SK-N-SH (cell line): ENCODE measurements around the gene ANO9. TPM values are rescaled to one million over a fixed set of nuclear protein-coding genes. Genes with fewer than 3 reads are reported as not detected.
A peak's percentile ranks its signal among the peaks of the same experiment; 100 is the strongest.

Source experiments
- CTCF ChIA-PET: fragments of 300-600, 350-600 bp; formaldehyde crosslinking; extraction: SDS; loops from one replicate; lab custom pipeline; 2021; lab: Yijun Ruan, JAX
- POLR2A ChIA-PET: fragments of 350-600 bp; sonication (Branson Sonifier 250); formaldehyde crosslinking; extraction: SDS; loops from one replicate; lab custom pipeline; 2020; ENCODE audit warnings: antibody characterized with exemption, inconsistent platforms; lab: Yijun Ruan, JAX
- DNase-seq: peaks from one replicate; pipeline ENCODE4 v3.0.0; 2012
- H2AFZ ChIP-seq: fragments of 200-600 bp; sonication (generic); 2 replicates; pipeline ENCODE4 v1.8.1; 2016; ENCODE audit warnings: antibody characterized with exemption, mild to moderate bottlenecking, low read depth
- H3F3A ChIP-seq: fragments of 200-600 bp; sonication (generic); replicated peaks from 2 replicates; pipeline ENCODE3; 2016; ENCODE audit warnings: antibody characterized with exemption, mild to moderate bottlenecking; ENCODE audit not compliant: insufficient read depth
- H3K27ac ChIP-seq, 2 experiments: fragments of 200-500 bp in 1 of 2; fragments of 200-600 bp in 1 of 2; sonication (Bioruptor generic) in 1 of 2; sonication (generic), shearing (Covaris generic) in 1 of 2; 2 replicates each; pipeline versions ENCODE4 v1.5.1 to v1.6.1; 2014 to 2016; ENCODE audit warnings: low read depth in 2 of 2, inconsistent platforms in 1 of 2, low read length in 1 of 2, mild to moderate bottlenecking in 1 of 2, mixed read lengths in 1 of 2
- H3K27me3 ChIP-seq: fragments of 200-600 bp; sonication (generic), shearing (Covaris generic); 2 replicates; pipeline ENCODE4 v1.6.1; 2016; ENCODE audit warnings: mixed run types; ENCODE audit not compliant: insufficient read depth
- H3K36me3 ChIP-seq, 2 experiments: fragments of 200-500 bp in 1 of 2; fragments of 200-600 bp in 1 of 2; sonication (Bioruptor generic) in 1 of 2; sonication (generic) in 1 of 2; replicated peaks in 1 of 2; 2 replicates each; pipeline versions ENCODE3 to v1.5.1; 2014 to 2016; ENCODE audit warnings: low read length in 1 of 2, mild to moderate bottlenecking in 1 of 2; ENCODE audit not compliant: insufficient read depth in 2 of 2, control insufficient read depth in 1 of 2
- H3K4me1 ChIP-seq, 2 experiments: fragments of 200-500 bp in 1 of 2; fragments of 200-600 bp in 1 of 2; sonication (Bioruptor generic) in 1 of 2; sonication (generic), shearing (Covaris generic) in 1 of 2; 2 replicates each; pipeline versions ENCODE4 v1.5.1 to v1.6.1; 2014 to 2016; ENCODE audit warnings: low read depth in 1 of 2, low read length in 1 of 2, mixed run types in 1 of 2; ENCODE audit not compliant: insufficient read depth in 2 of 2, control insufficient read depth in 1 of 2
- H3K4me2 ChIP-seq: fragments of 200-600 bp; sonication (generic), shearing (Covaris generic); 2 replicates; pipeline ENCODE4 v1.6.1; 2017; ENCODE audit warnings: mixed run types
- H3K4me3 ChIP-seq, 2 experiments: fragments of 200-500 bp in 1 of 2; fragments of 200-600 bp in 1 of 2; sonication (Bioruptor generic) in 1 of 2; sonication (generic), shearing (Covaris generic) in 1 of 2; 2 replicates each; pipeline versions ENCODE4 v1.5.1 to v1.8.1; 2014 to 2016; ENCODE audit warnings: low read depth in 2 of 2, inconsistent platforms in 1 of 2, low read length in 1 of 2, mild to moderate bottlenecking in 1 of 2, mixed read lengths in 1 of 2, moderate library complexity in 1 of 2
- H3K79me2 ChIP-seq: fragments of 200-600 bp; sonication (generic); 2 replicates; pipeline ENCODE4 v1.8.1; 2017; ENCODE audit warnings: mild to moderate bottlenecking; ENCODE audit not compliant: insufficient read depth
- H3K9ac ChIP-seq: fragments of 200-600 bp; sonication (generic); 2 replicates; pipeline ENCODE4 v1.6.1; 2017; ENCODE audit warnings: mixed run types
- H3K9me2 ChIP-seq: fragments of 200-600 bp; sonication (generic); 2 replicates; pipeline ENCODE4 v1.6.1; 2017; ENCODE audit warnings: mixed run types
- H3K9me3 ChIP-seq: fragments of 200-600 bp; sonication (generic); 2 replicates; pipeline ENCODE4 v1.6.1; 2017; ENCODE audit warnings: mixed run types, mild to moderate bottlenecking, moderate library complexity
- H4K20me1 ChIP-seq: fragments of 200-600 bp; sonication (generic); 2 replicates; pipeline ENCODE4 v1.6.1; 2017; ENCODE audit warnings: mild to moderate bottlenecking, mixed run types; ENCODE audit not compliant: insufficient read depth
- CHD2 ChIP-seq: fragments of 150-350 bp; IDR thresholded peaks from 2 replicates; pipeline ENCODE4 v1.6.1; 2018; ENCODE audit warnings: low read length; ENCODE audit not compliant: partially characterized antibody
- ELF1 ChIP-seq: IDR thresholded peaks from 2 replicates; pipeline ENCODE4 v1.4.0; 2012
- EP300 ChIP-seq, 2 experiments: IDR thresholded peaks; 2 replicates each; pipeline versions ENCODE4 v1.4.0 to v1.6.1; 2012; ENCODE audit warnings: borderline replicate concordance in 1 of 2, low read depth in 1 of 2, low read length in 1 of 2
- FOXJ3 ChIP-seq: sonication (generic); formaldehyde crosslinking; IDR thresholded peaks from 2 replicates; pipeline ENCODE4 v1.5.1; 2020; ENCODE audit warnings: mild to moderate bottlenecking, missing genetic modification reagents
- GABPA ChIP-seq: IDR thresholded peaks from 2 replicates; pipeline ENCODE4 v1.4.0; 2012; ENCODE audit warnings: low read depth, mild to moderate bottlenecking
- IRF3 ChIP-seq: fragments of 150-350 bp; IDR thresholded peaks from 2 replicates; pipeline ENCODE4 v1.6.1; 2016; ENCODE audit warnings: mild to moderate bottlenecking, low read depth, low read length
- JUND ChIP-seq: IDR thresholded peaks from 2 replicates; pipeline ENCODE4 v1.4.0; 2012
- MAX ChIP-seq: IDR thresholded peaks from 2 replicates; pipeline ENCODE4 v1.4.0; 2012; ENCODE audit warnings: low read depth
- POLR2AphosphoS5 ChIP-seq: IDR thresholded peaks from 2 replicates; pipeline ENCODE4 v1.6.1; 2012; ENCODE audit warnings: low read depth, low read length
- RFX5 ChIP-seq: IDR thresholded peaks from 2 replicates; pipeline ENCODE4 v1.6.1; 2012; ENCODE audit warnings: mild to moderate bottlenecking, improper control_type of control experiment, low read length
- RXRA ChIP-seq: IDR thresholded peaks from 2 replicates; pipeline ENCODE4 v1.4.0; 2012; ENCODE audit warnings: low read depth, mild to moderate bottlenecking, borderline replicate concordance
- SIN3A ChIP-seq: IDR thresholded peaks from 2 replicates; pipeline ENCODE4 v1.6.1; 2012; ENCODE audit warnings: low read depth, mild to moderate bottlenecking, low read length, moderate library complexity, borderline replicate concordance
- TAF1 ChIP-seq: IDR thresholded peaks from 2 replicates; pipeline ENCODE4 v1.6.1; 2012; ENCODE audit warnings: low read depth, mild to moderate bottlenecking, low read length, moderate library complexity, borderline replicate concordance
- TCF12 ChIP-seq: IDR thresholded peaks from 2 replicates; pipeline ENCODE4 v1.4.0; 2012
- WGBS: methylation state at CpG from one replicate; pipeline ENCODE4 v1.1.6; 2017; ENCODE audit warnings: low lambda C conversion rate; 5-methylcytosine and 5-hydroxymethylcytosine counted together
- polyA plus RNA-seq, 3 experiments: library from polyadenylated mRNA; depleted of rRNA; stranded (reverse); fragments of >200 nt; gene quantifications; 2 replicates each; pipeline ENCODE4 v1.2.3, GENCODE V29; 2012
- TF ChIP-seq, protein P1 (sequence below): IDR thresholded peaks from 2 replicates; pipeline ENCODE4; 2012
- TF ChIP-seq, protein P2 (sequence below): fragments of 200-600 bp; sonication (generic); IDR thresholded peaks from 2 replicates; pipeline ENCODE4 v1.6.1; 2017; ENCODE audit warnings: antibody characterized with exemption, mild to moderate bottlenecking, moderate library complexity

The ANO9 gene
- polyA plus RNA-seq, 1 of the 3 experiments (the other 2 are of a cell fraction): 0.12 TPM

DNA sequence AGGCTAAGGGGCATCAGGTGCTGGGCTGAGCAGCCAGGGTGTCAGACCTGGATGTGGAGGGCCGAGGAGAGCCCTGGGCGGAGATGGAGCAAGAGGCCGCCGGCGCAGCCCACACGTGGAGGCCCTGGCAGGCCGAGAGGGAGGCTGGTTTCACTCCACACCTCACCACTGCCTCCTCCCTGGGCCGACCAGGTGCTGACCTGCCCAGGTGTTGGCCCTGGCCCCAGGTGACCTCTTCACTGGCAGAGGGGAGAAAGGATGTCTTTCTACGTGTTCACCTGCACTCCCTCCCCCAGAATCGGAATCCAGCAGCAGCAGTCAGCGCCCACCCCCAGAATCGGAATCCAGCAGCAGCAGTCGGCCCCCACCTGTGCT lies 781 bp downstream of the ANO9 start:
- Histone ChIP-seq H2AFZ (no peak overlapping the region), H3K79me2 (no peaks in the 10 kb centered on the region), H3K36me3 (no peaks in the 10 kb centered on the region), H4K20me1 (no peaks in the 10 kb centered on the region), H3K9me2 (no peaks in the 10 kb centered on the region), H3F3A (no peaks in the 10 kb centered on the region)
- CTCF ChIA-PET: interaction anchor here (0.9 to 1.3 kb wide), 4 partner anchors 9 to 44 kb away, joined by 3 to 4 read pairs (median 4); no protein-coding TSS in a partner anchor
- peak; percentile 37 for DNase-seq
- WGBS: 45% methylated on average over 8 of the region's 13 CpGs
- no peak for TF ChIP-seq MAX
- no peak for TF ChIP-seq TAF1
- TF ChIP-seq EP300 (IDR thresholded peaks at IDR 0.05; ENCODE audit: borderline replicate concordance in 1 of 2, low read depth in 1 of 2, low read length in 1 of 2): no peak
- TF ChIP-seq FOXJ3 (CRISPR knock-in tag): no peak
- no peak for TF ChIP-seq ELF1
- TF ChIP-seq, protein P1, sequence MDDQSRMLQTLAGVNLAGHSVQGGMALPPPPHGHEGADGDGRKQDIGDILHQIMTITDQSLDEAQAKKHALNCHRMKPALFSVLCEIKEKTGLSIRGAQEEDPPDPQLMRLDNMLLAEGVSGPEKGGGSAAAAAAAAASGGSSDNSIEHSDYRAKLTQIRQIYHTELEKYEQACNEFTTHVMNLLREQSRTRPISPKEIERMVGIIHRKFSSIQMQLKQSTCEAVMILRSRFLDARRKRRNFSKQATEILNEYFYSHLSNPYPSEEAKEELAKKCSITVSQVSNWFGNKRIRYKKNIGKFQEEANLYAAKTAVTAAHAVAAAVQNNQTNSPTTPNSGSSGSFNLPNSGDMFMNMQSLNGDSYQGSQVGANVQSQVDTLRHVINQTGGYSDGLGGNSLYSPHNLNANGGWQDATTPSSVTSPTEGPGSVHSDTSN: no peak
- no peak for TF ChIP-seq GABPA
- TF ChIP-seq CHD2: no peak
- no peak for TF ChIP-seq SIN3A
- TF ChIP-seq, all 33 proteins: peak for 0
- H3K9ac ChIP-seq: no peak overlapping the region
- H3K4me1 ChIP-seq: peaks cover 0 to 12% of the 10 kb centered on the region in 2 experiments; a peak in 1 of 4 replicates
- no peak overlapping the region for H3K4me3 ChIP-seq
- H3K27me3 ChIP-seq: peaks cover 9% of the 10 kb centered on the region; the same call in 1 of the 2 replicates
- no peak overlapping the region for H3K4me2 ChIP-seq
- H3K9me3 ChIP-seq: no peaks in the 10 kb centered on the region
- POLR2A ChIA-PET: no interaction called here
- H3K27ac ChIP-seq: no peak overlapping the region

- Histone ChIP-seq H3K27me3 (peaks cover 9% of the 10 kb centered on the region; the same call in 1 of the 2 replicates), H3K4me3 (no peak overlapping the region), H2AFZ (no peak overlapping the region), H3K9me2 (no peaks in the 10 kb centered on the region), H3K4me1 (peaks cover 0 to 12% of the 10 kb centered on the region in 2 experiments; a peak in 1 of 4 replicates), H3K79me2 (no peaks in the 10 kb centered on the region), H3F3A (no peaks in the 10 kb centered on the region), H4K20me1 (no peaks in the 10 kb centered on the region), H3K36me3 (no peaks in the 10 kb centered on the region), H3K27ac (no peak overlapping the region), H3K4me2 (no peak overlapping the region), H3K9ac (no peak overlapping the region), H3K9me3 (no peaks in the 10 kb centered on the region)
- 82% methylated on average over 12 of the region's 27 CpGs for WGBS
- DNase-seq: peak; percentile 35
- TF ChIP-seq TCF12 (no peak), JUND (no peak), IRF3 (no peak), RXRA (no peak), RFX5 (no peak), TAF1 (no peak), POLR2AphosphoS5 (no peak)
- TF ChIP-seq, protein P2, sequence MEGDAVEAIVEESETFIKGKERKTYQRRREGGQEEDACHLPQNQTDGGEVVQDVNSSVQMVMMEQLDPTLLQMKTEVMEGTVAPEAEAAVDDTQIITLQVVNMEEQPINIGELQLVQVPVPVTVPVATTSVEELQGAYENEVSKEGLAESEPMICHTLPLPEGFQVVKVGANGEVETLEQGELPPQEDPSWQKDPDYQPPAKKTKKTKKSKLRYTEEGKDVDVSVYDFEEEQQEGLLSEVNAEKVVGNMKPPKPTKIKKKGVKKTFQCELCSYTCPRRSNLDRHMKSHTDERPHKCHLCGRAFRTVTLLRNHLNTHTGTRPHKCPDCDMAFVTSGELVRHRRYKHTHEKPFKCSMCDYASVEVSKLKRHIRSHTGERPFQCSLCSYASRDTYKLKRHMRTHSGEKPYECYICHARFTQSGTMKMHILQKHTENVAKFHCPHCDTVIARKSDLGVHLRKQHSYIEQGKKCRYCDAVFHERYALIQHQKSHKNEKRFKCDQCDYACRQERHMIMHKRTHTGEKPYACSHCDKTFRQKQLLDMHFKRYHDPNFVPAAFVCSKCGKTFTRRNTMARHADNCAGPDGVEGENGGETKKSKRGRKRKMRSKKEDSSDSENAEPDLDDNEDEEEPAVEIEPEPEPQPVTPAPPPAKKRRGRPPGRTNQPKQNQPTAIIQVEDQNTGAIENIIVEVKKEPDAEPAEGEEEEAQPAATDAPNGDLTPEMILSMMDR: 0 out of 2 replicates have a peak, but pooled peaks have one; percentile 13
- CTCF ChIA-PET: interaction anchor here (0.8 to 1.3 kb wide), 4 partner anchors 9 to 48 kb away, joined by 3 to 4 read pairs (median 4); no protein-coding TSS in a partner anchor
- POLR2A ChIA-PET: interaction anchor here (1.1 kb wide), 1 partner anchor 28 kb away, joined by 4 read pairs; no protein-coding TSS in a partner anchor
Measured at GRCh38 chr11:440065-441042, 1.5 kb downstream of the ANO9 start.
